BE2C (cell line): ENCODE results near the gene PDE1C.

Experiments used
- DNase-seq: peaks from one replicate; pipeline ENCODE4 v3.0.0-alpha.2; 2020
- H3K27me3 ChIP-seq: fragments of 250-450 bp; sonication (Bioruptor Pico); 2 replicates; pipeline ENCODE4 v1.5.1; 2020; ENCODE audit warnings: mild to moderate bottlenecking
- H3K36me3 ChIP-seq: fragments of 250-450 bp; sonication (Bioruptor Pico); 2 replicates; pipeline ENCODE4 v1.5.1; 2020; ENCODE audit warnings: mild to moderate bottlenecking
- H3K4me1 ChIP-seq: fragments of 250-450 bp; sonication (Bioruptor Pico); 2 replicates; pipeline ENCODE4 v1.5.1; 2020
- H3K4me3 ChIP-seq: 2 replicates; pipeline ENCODE4 v1.5.1; 2011; ENCODE audit warnings: low read depth, low read length
- H3K9me3 ChIP-seq: fragments of 250-450 bp; sonication (Bioruptor Pico); 2 replicates; pipeline ENCODE4 v1.5.1; 2020
- CTCF ChIP-seq: IDR thresholded peaks from 2 replicates; pipeline ENCODE4 v1.5.1; 2012; ENCODE audit warnings: mild to moderate bottlenecking, low read depth, low read length

The PDE1C gene

DNA sequence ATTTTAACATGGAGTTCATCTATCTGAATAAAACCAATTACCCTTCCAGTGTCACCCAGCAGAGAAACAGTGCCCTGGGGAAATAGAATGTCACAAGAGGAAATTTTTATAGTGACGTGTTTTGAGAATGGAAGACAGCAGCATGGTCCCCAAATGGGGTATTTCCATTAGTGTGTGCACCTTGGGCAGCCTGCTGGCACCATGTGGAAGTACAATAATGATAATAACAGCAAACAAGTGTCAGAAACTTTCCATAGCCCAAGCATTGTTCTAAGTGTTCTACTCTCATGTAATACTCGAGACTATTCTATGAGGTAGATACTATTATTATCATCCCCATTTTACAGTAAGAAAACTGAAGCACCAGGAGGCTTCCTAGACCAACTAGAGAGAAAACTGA lies 2.2 kb upstream of the PDE1C start:
- Histone ChIP-seq H3K4me3 (no peak overlapping the region), H3K4me1 (no peaks in the 10 kb centered on the region), H3K9me3 (no peaks in the 10 kb centered on the region), H3K27me3 (peaks cover 34% of the 10 kb centered on the region), H3K36me3 (no peaks in the 10 kb centered on the region)
- DNase-seq, result no peak
- no peak for TF ChIP-seq CTCF

DNA sequence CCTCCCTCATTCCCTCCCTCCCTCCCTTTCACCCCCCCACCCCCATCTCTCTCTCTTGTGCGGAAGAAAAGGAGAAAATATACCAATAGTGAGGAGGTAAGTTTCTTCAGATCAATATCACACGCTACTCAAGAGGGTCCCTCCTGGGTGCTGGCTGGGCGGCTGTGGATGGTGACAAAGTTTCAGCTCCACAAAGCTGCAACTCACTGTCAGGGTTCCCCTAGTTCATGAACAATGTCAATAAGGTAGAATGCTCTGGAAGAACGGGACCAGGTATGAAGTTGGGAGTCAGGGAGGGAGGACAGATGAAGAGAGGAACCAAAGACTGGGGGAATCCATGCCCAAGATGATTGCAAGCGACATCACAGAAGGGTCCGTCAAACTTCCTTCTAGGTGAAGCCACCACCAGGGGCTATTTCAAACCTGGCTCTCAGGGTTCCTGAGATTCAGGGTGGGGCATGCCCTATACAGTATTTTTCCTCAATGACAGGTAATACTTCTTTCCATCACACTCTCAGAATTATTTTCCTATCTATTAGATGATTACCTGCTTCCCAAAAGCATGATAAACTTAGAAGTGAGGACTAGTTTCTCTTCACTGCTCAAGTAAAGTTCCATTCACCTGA lies 1.4 kb upstream of the PDE1C start:
- Histone ChIP-seq H3K4me1 (no peaks in the 10 kb centered on the region), H3K27me3 (peaks cover 34% of the 10 kb centered on the region), H3K9me3 (no peaks in the 10 kb centered on the region), H3K36me3 (no peaks in the 10 kb centered on the region), H3K4me3 (no peak overlapping the region)
- no peak for DNase-seq
- TF ChIP-seq CTCF, result no peak

DNA sequence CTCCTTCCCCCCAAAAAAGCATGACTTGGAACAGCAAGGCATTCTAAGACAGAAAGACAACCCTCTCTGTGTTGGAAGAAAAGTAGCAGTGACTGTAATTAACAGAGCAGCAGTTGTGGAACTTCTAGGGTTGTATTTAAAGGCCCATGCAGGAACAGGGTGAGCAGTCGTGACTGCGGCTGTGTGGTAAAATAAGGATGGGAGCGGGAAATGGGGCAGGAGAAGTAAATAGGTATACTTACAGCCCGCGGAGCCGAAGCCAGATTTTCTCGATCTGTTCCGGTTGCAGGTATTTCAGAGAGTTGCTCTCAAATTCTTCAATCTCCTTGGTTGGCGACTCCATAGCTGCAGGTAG lies 179 bp downstream of the PDE1C start:
- H3K4me3 ChIP-seq, result no peak overlapping the region
- no peak for DNase-seq
- no peaks in the 10 kb centered on the region for H3K36me3 ChIP-seq
- peaks cover 34% of the 10 kb centered on the region for H3K27me3 ChIP-seq
- H3K9me3 ChIP-seq, result no peaks in the 10 kb centered on the region
- H3K4me1 ChIP-seq, result no peaks in the 10 kb centered on the region
- no peak for TF ChIP-seq CTCF

- Histone ChIP-seq H3K27me3 (peaks cover 34% of the 10 kb centered on the region), H3K4me1 (no peaks in the 10 kb centered on the region), H3K9me3 (no peaks in the 10 kb centered on the region), H3K36me3 (no peaks in the 10 kb centered on the region), H3K4me3 (no peak overlapping the region)
- DNase-seq, result no peak
- TF ChIP-seq CTCF, result no peak
Measured at GRCh38 chr7:32069116-32069650, 1.0 kb downstream of the PDE1C start.

- no peak for TF ChIP-seq CTCF
- no peaks in the 10 kb centered on the region for H3K36me3 ChIP-seq
- no peak overlapping the region for H3K4me3 ChIP-seq
- H3K9me3 ChIP-seq, result no peaks in the 10 kb centered on the region
- H3K27me3 ChIP-seq, result peaks cover 34% of the 10 kb centered on the region
- no peak for DNase-seq
- H3K4me1 ChIP-seq, result no peaks in the 10 kb centered on the region
Measured at GRCh38 chr7:32068411-32069101, 1.7 kb downstream of the PDE1C start.

- TF ChIP-seq CTCF, result no peak
- no peak for DNase-seq
- no peaks in the 10 kb centered on the region for H3K36me3 ChIP-seq
- H3K27me3 ChIP-seq, result peaks cover 22% of the 10 kb centered on the region
- H3K9me3 ChIP-seq, result no peaks in the 10 kb centered on the region
- no peak overlapping the region for H3K4me3 ChIP-seq
- H3K4me1 ChIP-seq, result no peaks in the 10 kb centered on the region
Measured at GRCh38 chr7:32066441-32066840, 3.8 kb downstream of the PDE1C start.
